PFSK-1 (cell line): Measurements from ENCODE around the gene EPHA3.

Experiments
- FOXP2 ChIP-seq: optimal IDR thresholded peaks from 2 replicates; pipeline ENCODE3; 2011; ENCODE audit warnings: borderline replicate concordance, control low read depth, inconsistent platforms; ENCODE audit not compliant: insufficient read depth; ENCODE audit errors: extremely low read length, extremely low read depth
- POLR2AphosphoS5 ChIP-seq: IDR thresholded peaks from 2 replicates; pipeline ENCODE4 v1.6.1; 2012; ENCODE audit warnings: low read depth, mild to moderate bottlenecking, control low read depth, low read length, moderate library complexity
- REST ChIP-seq, 2 experiments: IDR thresholded peaks; 2 replicates each; pipeline versions ENCODE4 v1.6.1 to v1.8.0; 2011 to 2012; ENCODE audit warnings: low read depth in 2 of 2, low read length in 2 of 2, control low read depth in 1 of 2, inconsistent platforms in 1 of 2, mild to moderate bottlenecking in 1 of 2, moderate library complexity in 1 of 2; ENCODE audit not compliant: insufficient read depth in 1 of 2
- SIN3A ChIP-seq: IDR thresholded peaks from 2 replicates; pipeline ENCODE4 v1.6.1; 2012; ENCODE audit warnings: mild to moderate bottlenecking, low read length, moderate library complexity, borderline replicate concordance; ENCODE audit not compliant: insufficient read depth
- TAF1 ChIP-seq: IDR thresholded peaks from 2 replicates; pipeline ENCODE4 v1.6.1; 2012; ENCODE audit warnings: low read length, control low read depth, borderline replicate concordance; ENCODE audit not compliant: insufficient read depth

EPHA3 gene

GRCh38 chr3:89447243-89447642 lies 339.8 kb downstream of the EPHA3 start:
- TF ChIP-seq REST (IDR thresholded peaks at IDR 0.05; ENCODE audit: insufficient read depth in 1 of 2, low read depth in 2 of 2, low read length in 2 of 2): no peak
- no peak for TF ChIP-seq SIN3A
- no peak for TF ChIP-seq TAF1
- TF ChIP-seq POLR2AphosphoS5: no peak
- TF ChIP-seq FOXP2: no peak

GRCh38 chr3:89449086-89449485 lies 341.7 kb downstream of the EPHA3 start:
- TF ChIP-seq TAF1 (no peak), FOXP2 (no peak), REST (IDR thresholded peaks at IDR 0.05; ENCODE audit: insufficient read depth in 1 of 2, low read depth in 2 of 2, low read length in 2 of 2) (no peak), POLR2AphosphoS5 (no peak), SIN3A (no peak)

GRCh38 chr3:89452066-89452465 lies 344.6 kb downstream of the EPHA3 start:
- TF ChIP-seq REST (IDR thresholded peaks at IDR 0.05; ENCODE audit: insufficient read depth in 1 of 2, low read depth in 2 of 2, low read length in 2 of 2) (no peak), TAF1 (no peak), SIN3A (no peak), FOXP2 (no peak), POLR2AphosphoS5 (no peak)

GRCh38 chr3:89455240-89455639 lies 347.8 kb downstream of the EPHA3 start:
- TF ChIP-seq SIN3A: no peak
- no peak for TF ChIP-seq REST (IDR thresholded peaks at IDR 0.05; ENCODE audit: insufficient read depth in 1 of 2, low read depth in 2 of 2, low read length in 2 of 2)
- TF ChIP-seq TAF1: no peak
- no peak for TF ChIP-seq POLR2AphosphoS5
- TF ChIP-seq FOXP2: no peak

GRCh38 chr3:89467898-89468363 lies 360.5 kb downstream of the EPHA3 start:
- TF ChIP-seq FOXP2 (no peak), TAF1 (no peak), POLR2AphosphoS5 (no peak), SIN3A (no peak), REST (IDR thresholded peaks at IDR 0.05; ENCODE audit: insufficient read depth in 1 of 2, low read depth in 2 of 2, low read length in 2 of 2) (no peak)
